ENCODE results near the gene ZNF655. TPM values are rescaled to one million over a fixed set of nuclear protein-coding genes. Genes with fewer than 3 reads are reported as not detected.

Gene ZNF655
- total and polyA plus RNA-seq, 2 donors (not counting 3 experiments of a cell fraction or from before 2014, with no cell fraction given) = 16.9 to 20.4 TPM

- Histone ChIP-seq H3K9me3 (replicated peaks; ENCODE audit: control insufficient read depth, insufficient read depth, low read length) (no peaks in the 10 kb centered on the region), H3K27ac (ENCODE audit: insufficient read depth, low read depth, low read length) (no peak overlapping the region), H3K79me2 (ENCODE audit: control insufficient read depth, insufficient read depth, low read length) (peaks cover 10% of the 10 kb centered on the region), H3K27me3 (ENCODE audit: control insufficient read depth in 2 of 2, insufficient read depth in 2 of 2, low read length in 2 of 2) (peaks cover 0 to 3% of the 10 kb centered on the region in 2 experiments), H2AFZ (ENCODE audit: low read depth, low read length) (peak overlapping the region; percentile 99), H3K4me3 (replicated peaks in 1 of 3; ENCODE audit: insufficient read depth in 1 of 3, low read depth in 1 of 3, low read length in 3 of 3) (peak overlapping the region in 1 of 3 experiments; percentile 75), H4K20me1 (replicated peaks; ENCODE audit: control insufficient read depth, extremely low read depth, insufficient read depth, low read length) (no peaks in the 10 kb centered on the region), H3K36me3 (ENCODE audit: control insufficient read depth in 2 of 2, extremely low read depth in 1 of 2, insufficient read depth in 2 of 2, low read length in 2 of 2) (peaks cover 0 to 15% of the 10 kb centered on the region in 2 experiments), H3K4me1 (ENCODE audit: control insufficient read depth, extremely low read depth, insufficient read depth, low read length) (peaks cover 9% of the 10 kb centered on the region), H3K9ac (replicated peaks; ENCODE audit: extremely low read depth, insufficient read depth, low read length) (no peak overlapping the region), H3K4me2 (ENCODE audit: insufficient read depth, low read length) (peak overlapping the region; percentile 89), H3K9me1 (replicated peaks; ENCODE audit: control insufficient read depth, extremely low read depth, insufficient read depth, low read length) (no peaks in the 10 kb centered on the region)
- FAIRE-seq = no peak
- ChIA-PET CTCF (interaction anchor here (0.9 to 3.6 kb wide), 7 partner anchors 8 to 207 kb away, joined by 3 to 18 read pairs (median 6); partner anchors contain the start of genes BUD31, PDAP1, TMEM225B and ZNF655), POLR2A (no interaction called here)
- DNase-seq (ENCODE audit: low read depth, low spot score) = no peak
- dilution Hi-C loops (cut with MboI; ENCODE audit: extremely low pct_ligation_motif_present, low sequenced_read_pairs) = no loop called here
- BruUV-seq (replicated peaks) = no TSS peak
- intact Hi-C loops (cut with micrococcal nuclease) = loop anchor here (1.0 to 2.0 kb wide), 3 partner anchors 57 to 143 kb away; partner anchors contain the start of genes ZKSCAN5, ZNF655 and ZNF789
- TF ChIP-seq MYC (IDR thresholded peaks at IDR 0.05; ENCODE audit: low read depth, low read length) = no peak
- TF ChIP-seq CTCF (IDR thresholded peaks at IDR 0.05; ENCODE audit: extremely low read depth in 1 of 2, insufficient read depth in 1 of 2, low read depth in 1 of 2, low read length in 2 of 2) = no peak
- no peak for TF ChIP-seq JUN (IDR thresholded peaks at IDR 0.05; ENCODE audit: borderline replicate concordance, insufficient read depth, insufficient read length, low read depth)
- TF ChIP-seq POLR2AphosphoS5 (IDR thresholded peaks at IDR 0.05; ENCODE audit: insufficient read depth, low read depth, low read length) = no peak
- TF ChIP-seq POLR2A (IDR thresholded peaks at IDR 0.05; ENCODE audit: low read depth, low read length) = no peak
- TF ChIP-seq GATA2 (IDR thresholded peaks at IDR 0.05; ENCODE audit: insufficient read depth, insufficient read length, low read depth, low read length) = no peak
- no peak for TF ChIP-seq EZH2 (IDR thresholded peaks at IDR 0.05; ENCODE audit: borderline replicate concordance, low read depth, low read length, severe bottlenecking)
- no peak for TF ChIP-seq MAX (IDR thresholded peaks at IDR 0.05; ENCODE audit: insufficient read depth, insufficient read length)
- no peak for TF ChIP-seq FOS (IDR thresholded peaks at IDR 0.05; ENCODE audit: borderline replicate concordance, insufficient read depth, low read length)
These were observed 57.5 kb downstream of the ZNF655 start for GRCh38 chr7:99615989-99616358.

All from endothelial cell of umbilical vein (primary cell).